Measurements from ENCODE around the gene ABCC4. TPM values are rescaled to one million over a fixed set of nuclear protein-coding genes. Genes with fewer than 3 reads are reported as not detected.

Gene ABCC4
- total RNA-seq, 1 experiment from 2014 or later, result 26.3 TPM

- TF ChIP-seq ZBTB33 (IDR thresholded peaks at IDR 0.05; ENCODE audit: extremely low read depth, insufficient replicate concordance, low read length) (no peak), RAD21 (IDR thresholded peaks at IDR 0.05; ENCODE audit: low read depth) (no peak)
Observed at GRCh38 chr13:95304453-95304852, 3.2 kb upstream of the ABCC4 start (continued).

- no peaks in the 10 kb centered on the region for H3K36me3 ChIP-seq (ENCODE audit: control insufficient read depth in 1 of 2, insufficient read depth in 2 of 2, low read length in 2 of 2)
- ATAC-seq (peak; percentile 6), DNase-seq (ENCODE audit: low read depth, low spot score) (no peak)
- H3K4me2 ChIP-seq (ENCODE audit: low read length), result peak overlapping the region; percentile 97
- peaks cover 39% of the 10 kb centered on the region for H3K79me2 ChIP-seq (ENCODE audit: insufficient read depth, low read length)
- no peak overlapping the region for H2AFZ ChIP-seq (ENCODE audit: low read depth, low read length, poor library complexity, severe bottlenecking)
- peaks cover 32 to 48% of the 10 kb centered on the region in 2 experiments for H3K4me1 ChIP-seq (ENCODE audit: control insufficient read depth in 1 of 2, insufficient read depth in 2 of 2, low read length in 2 of 2)
- ChIA-PET CTCF (interaction anchor here (0.8 to 2.1 kb wide), 3 partner anchors 79 to 110 kb away, joined by 5 to 6 read pairs (median 6); no protein-coding TSS in a partner anchor), RAD21 (ENCODE audit: low non-redundant PET in 1 of 2, low total read pairs in 2 of 2, uncharacterized antibody in 2 of 2, unreplicated experiment in 2 of 2) (no interaction called here), POLR2A (no interaction called here)
- H3K9me2 ChIP-seq (ENCODE audit: insufficient read depth), result no peaks in the 10 kb centered on the region
- peak overlapping the region; percentile 86 for H3K9ac ChIP-seq (ENCODE audit: low read length)
- H3K4me3 ChIP-seq (replicated peaks in 1 of 2; ENCODE audit: low read depth in 1 of 2, low read length in 2 of 2), result peak overlapping the region; percentile 55 to 82
- H3K9me3 ChIP-seq (ENCODE audit: control insufficient read depth in 1 of 2, insufficient read depth in 1 of 2, low read depth in 1 of 2, low read length in 2 of 2), result no peaks in the 10 kb centered on the region
- H4K20me1 ChIP-seq (ENCODE audit: insufficient read depth), result no peaks in the 10 kb centered on the region
- peak overlapping the region; percentile 96 for H3K27ac ChIP-seq (ENCODE audit: low read depth, low read length)
- BruUV-seq (replicated peaks), result TSS peak; percentile 62
- H3K27me3 ChIP-seq (ENCODE audit: insufficient read depth, low read length), result no peaks in the 10 kb centered on the region
- intact Hi-C loops (cut with micrococcal nuclease), result no loop called here
- TF ChIP-seq CEBPB (IDR thresholded peaks at IDR 0.05; ENCODE audit: low read depth), result no peak
- TF ChIP-seq EZH2phosphoT487 (IDR thresholded peaks at IDR 0.05; ENCODE audit: borderline replicate concordance), result no peak
- no peak for TF ChIP-seq ZFX (IDR thresholded peaks at IDR 0.05)
- TF ChIP-seq EZH2 (IDR thresholded peaks at IDR 0.05), result no peak
- no peak for TF ChIP-seq ZNF274 (IDR thresholded peaks at IDR 0.05; ENCODE audit: low read depth, low read length)
- no peak for TF ChIP-seq SP1 (IDR thresholded peaks at IDR 0.05; ENCODE audit: low read depth)
- no peak for TF ChIP-seq ZBTB33 (IDR thresholded peaks at IDR 0.05; ENCODE audit: extremely low read depth, insufficient replicate concordance, low read length)
- TF ChIP-seq REST (IDR thresholded peaks at IDR 0.05; ENCODE audit: low read depth), result no peak
- TF ChIP-seq YY1 (IDR thresholded peaks at IDR 0.05; ENCODE audit: extremely low read depth, insufficient replicate concordance, low read depth, low read length), result no peak
- TF ChIP-seq ELF1 (IDR thresholded peaks at IDR 0.05; ENCODE audit: borderline replicate concordance, low read depth), result no peak
- TF ChIP-seq TCF7L2 (IDR thresholded peaks at IDR 0.05; ENCODE audit: borderline replicate concordance, extremely low read depth, insufficient read depth, insufficient read length), result no peak
- TF ChIP-seq ATF3 (IDR thresholded peaks at IDR 0.05), result no peak
- TF ChIP-seq MAX (IDR thresholded peaks at IDR 0.05), result no peak
- TF ChIP-seq FOSL1 (IDR thresholded peaks at IDR 0.05; ENCODE audit: low read depth), result no peak
- TF ChIP-seq RAD21 (IDR thresholded peaks at IDR 0.05; ENCODE audit: low read depth), result no peak
- TF ChIP-seq EGR1 (IDR thresholded peaks at IDR 0.05; ENCODE audit: low read depth), result no peak
- TF ChIP-seq CBX3 (IDR thresholded peaks at IDR 0.05; ENCODE audit: low read depth), result no peak
- TF ChIP-seq SRF (IDR thresholded peaks at IDR 0.05; ENCODE audit: low read depth), result no peak
Observed at GRCh38 chr13:95301968-95302393, 730 bp upstream of the ABCC4 start.
